Omental fat pad (tissue), 4 donors: ENCODE measurements around the gene RAB13. TPM values are rescaled to one million over a fixed set of nuclear protein-coding genes. Genes with fewer than 3 reads are reported as not detected.

Experiments
- ATAC-seq: fragments of 150-250 bp; one replicate; pipeline ENCODE4 v1.9.1; 2016; ENCODE audit warnings: mild to moderate bottlenecking, moderate library complexity; ENCODE audit not compliant: low FRiP score
- DNase-seq: peaks from one replicate; pipeline ENCODE4 v3.0.0-alpha.2; 2019; ENCODE audit warnings: low spot score
- CTCF ChIP-seq, 3 donors: fragments of 450-650 bp; IDR thresholded peaks; one replicate each; pipeline ENCODE4 v1.5.1; 2016 to 2017; ENCODE audit warnings: antibody characterized with exemption in 3 of 3, mild to moderate bottlenecking in 3 of 3, moderate library complexity in 2 of 3
- total RNA-seq, 4 donors: library from RNA; depleted of rRNA; stranded (reverse); fragments of >200 nt; gene quantifications; one replicate each; pipeline ENCODE4 v1.1.0, GENCODE V29; 2016

Gene RAB13
- total RNA-seq, 4 donors from 2014 or later = 62.7 to 87.5 (median 78.3) TPM

- no peak for DNase-seq
- TF ChIP-seq CTCF (IDR thresholded peaks at IDR 0.05) = no peak
- no peak for ATAC-seq
Measured at GRCh38 chr1:153959454-153959853, 26.7 kb downstream of the RAB13 start.

- DNase-seq (no peak), ATAC-seq (peak; percentile 1)
- TF ChIP-seq CTCF (IDR thresholded peaks at IDR 0.05) = no peak
Measured at GRCh38 chr1:153958961-153959260, 27.2 kb downstream of the RAB13 start.

GRCh38 chr1:153958111-153958960 is 27.8 kb downstream of the RAB13 start, which contains the start of gene CRTC2:
Gene CRTC2, minus strand, starts transcription at chr1:153958612. Its CDS starts 115 bp downstream, at chr1:153958497.
- ATAC-seq (peak; percentile 86), DNase-seq (peak; percentile 98)
- TF ChIP-seq CTCF (IDR thresholded peaks at IDR 0.05) = no peak

GRCh38 chr1:153957744-153958110 is 28.4 kb downstream of the RAB13 start:
- no peak for TF ChIP-seq CTCF (IDR thresholded peaks at IDR 0.05)
- DNase-seq = no peak
- no peak for ATAC-seq

- no peak for DNase-seq
- no peak for ATAC-seq
- TF ChIP-seq CTCF (IDR thresholded peaks at IDR 0.05) = no peak
Measured at GRCh38 chr1:153956997-153957715, 29.0 kb downstream of the RAB13 start.

GRCh38 chr1:153954826-153955225 is 31.3 kb downstream of the RAB13 start:
- DNase-seq = no peak
- ATAC-seq = no peak
- no peak for TF ChIP-seq CTCF (IDR thresholded peaks at IDR 0.05)
